HEK293 (cell line): ENCODE data around the gene THAP3.

Source experiments
- CTCF ChIA-PET: fragments of 350-600 bp; formaldehyde crosslinking; extraction: SDS; loops from one replicate; lab custom pipeline; 2021; ENCODE audit warnings: antibody characterized with exemption; lab: Yijun Ruan, JAX
- POLR2A ChIA-PET: fragments of 300-600 bp; formaldehyde crosslinking; extraction: SDS; loops from one replicate; lab custom pipeline; 2020; ENCODE audit warnings: antibody characterized with exemption, inconsistent platforms; lab: Yijun Ruan, JAX
- H3K27ac ChIP-seq: fragments of 200-500 bp; sonication (Bioruptor generic); 2 replicates; pipeline ENCODE4 v1.5.1; 2014; ENCODE audit warnings: low read depth, low read length, control low read depth, inconsistent platforms; ENCODE audit errors: extremely low read depth
- H3K36me3 ChIP-seq, 2 experiments: fragments of 200-500 bp in 1 of 2; sonication (Bioruptor generic) in 1 of 2; 1 replicate in 1 of 2; 2 replicates in 1 of 2; pipeline ENCODE4 v1.5.1; 2014 to 2017; ENCODE audit warnings: inconsistent platforms in 2 of 2, low read length in 2 of 2; ENCODE audit not compliant: control insufficient read depth in 2 of 2, insufficient read depth in 1 of 2
- H3K4me1 ChIP-seq: fragments of 200-500 bp; sonication (Bioruptor generic); 2 replicates; pipeline ENCODE4 v1.5.1; 2014; ENCODE audit warnings: mild to moderate bottlenecking, low read length, inconsistent platforms; ENCODE audit not compliant: control insufficient read depth, insufficient read depth
- H3K4me3 ChIP-seq: 2 replicates; pipeline ENCODE4 v1.5.1; 2011; ENCODE audit warnings: low read depth, mild to moderate bottlenecking, control low read depth, low read length, moderate library complexity
- H3K9me3 ChIP-seq: fragments of 200-500 bp; sonication (Bioruptor generic); 2 replicates; pipeline ENCODE4 v1.5.1; 2014; ENCODE audit warnings: low read depth, low read length, inconsistent platforms; ENCODE audit not compliant: control insufficient read depth, insufficient read depth
- GLIS1 ChIP-seq: fragments of 450-650 bp; formaldehyde crosslinking; IDR thresholded peaks from 2 replicates; pipeline ENCODE4 v1.5.1; 2016; ENCODE audit warnings: missing biosample characterization, missing genetic modification characterization
- ZEB2 ChIP-seq: fragments of 450-650 bp; formaldehyde crosslinking; IDR thresholded peaks from 2 replicates; pipeline ENCODE4 v1.5.1; 2016; ENCODE audit warnings: missing biosample characterization, missing genetic modification characterization
- ZFP69B ChIP-seq: fragments of 450-650 bp; formaldehyde crosslinking; IDR thresholded peaks from 2 replicates; pipeline ENCODE4 v1.5.1; 2016; ENCODE audit warnings: missing biosample characterization, missing genetic modification characterization
- ZIC2 ChIP-seq: fragments of 450-650 bp; formaldehyde crosslinking; IDR thresholded peaks from 2 replicates; pipeline ENCODE4 v1.5.1; 2016; ENCODE audit warnings: missing biosample characterization, missing genetic modification characterization
- ZNF132 ChIP-seq: fragments of 450-650 bp; formaldehyde crosslinking; IDR thresholded peaks from 2 replicates; pipeline ENCODE4 v1.5.1; 2017; ENCODE audit warnings: missing biosample characterization, missing genetic modification characterization, borderline replicate concordance
- ZNF211 ChIP-seq: fragments of 450-650 bp; formaldehyde crosslinking; IDR thresholded peaks from 2 replicates; pipeline ENCODE4 v1.5.1; 2016; ENCODE audit warnings: low read depth, missing biosample characterization, missing genetic modification characterization
- ZNF214 ChIP-seq: fragments of 450-650 bp; formaldehyde crosslinking; IDR thresholded peaks from 2 replicates; pipeline ENCODE4 v1.5.1; 2017; ENCODE audit warnings: missing biosample characterization, mild to moderate bottlenecking, missing genetic modification characterization, borderline replicate concordance
- ZNF292 ChIP-seq: fragments of 450-650 bp; formaldehyde crosslinking; IDR thresholded peaks from 2 replicates; pipeline ENCODE4 v1.5.1; 2016; ENCODE audit warnings: low read depth, missing biosample characterization, missing genetic modification characterization, borderline replicate concordance
- ZNF311 ChIP-seq: fragments of 450-650 bp; formaldehyde crosslinking; IDR thresholded peaks from 2 replicates; pipeline ENCODE4 v1.5.1; 2017; ENCODE audit warnings: missing biosample characterization, missing genetic modification characterization, borderline replicate concordance
- ZNF354C ChIP-seq: fragments of 450-650 bp; formaldehyde crosslinking; IDR thresholded peaks from 2 replicates; pipeline ENCODE4 v1.5.1; 2016; ENCODE audit warnings: missing biosample characterization, missing genetic modification characterization, low read depth, borderline replicate concordance
- ZNF423 ChIP-seq: fragments of 450-650 bp; formaldehyde crosslinking; IDR thresholded peaks from 2 replicates; pipeline ENCODE4 v1.5.1; 2016; ENCODE audit warnings: missing biosample characterization, missing genetic modification characterization
- ZNF521 ChIP-seq: fragments of 450-650 bp; formaldehyde crosslinking; IDR thresholded peaks from 2 replicates; pipeline ENCODE4 v1.5.1; 2017; ENCODE audit warnings: missing biosample characterization, mild to moderate bottlenecking, missing genetic modification characterization
- ZNF530 ChIP-seq: fragments of 450-650 bp; formaldehyde crosslinking; IDR thresholded peaks from 2 replicates; pipeline ENCODE4 v1.5.1; 2016; ENCODE audit warnings: low read depth, missing biosample characterization, missing genetic modification characterization
- ZNF544 ChIP-seq: fragments of 450-650 bp; formaldehyde crosslinking; IDR thresholded peaks from 2 replicates; pipeline ENCODE4 v1.5.0; 2017; ENCODE audit warnings: missing biosample characterization, missing genetic modification characterization
- ZNF600 ChIP-seq: fragments of 450-650 bp; formaldehyde crosslinking; IDR thresholded peaks from 2 replicates; pipeline ENCODE4 v1.5.1; 2016; ENCODE audit warnings: missing biosample characterization, missing genetic modification characterization
- ZNF654 ChIP-seq: fragments of 450-650 bp; formaldehyde crosslinking; IDR thresholded peaks from 2 replicates; pipeline ENCODE4 v1.5.1; 2016; ENCODE audit warnings: low read depth, missing biosample characterization, missing genetic modification characterization
- ZNF658 ChIP-seq: fragments of 450-650 bp; formaldehyde crosslinking; IDR thresholded peaks from 2 replicates; pipeline ENCODE4; 2016; ENCODE audit warnings: missing biosample characterization, missing genetic modification characterization
- ZNF664 ChIP-seq: fragments of 450-650 bp; formaldehyde crosslinking; IDR thresholded peaks from 2 replicates; pipeline ENCODE4 v1.5.1; 2016; ENCODE audit warnings: missing biosample characterization, missing genetic modification characterization
- ZNF670 ChIP-seq: fragments of 450-650 bp; formaldehyde crosslinking; IDR thresholded peaks from 2 replicates; pipeline ENCODE4 v1.5.1; 2016; ENCODE audit warnings: missing biosample characterization, missing genetic modification characterization, low read depth
- TF ChIP-seq, protein P1 (sequence below): fragments of 450-650 bp; formaldehyde crosslinking; IDR thresholded peaks from 2 replicates; pipeline ENCODE4 v1.5.1; 2016; ENCODE audit warnings: missing biosample characterization, missing genetic modification characterization
- TF ChIP-seq, protein P2 (sequence below): fragments of 450-650 bp; formaldehyde crosslinking; IDR thresholded peaks from 2 replicates; pipeline ENCODE4 v1.5.1; 2016; ENCODE audit warnings: missing biosample characterization, missing genetic modification characterization
- TF ChIP-seq, protein P3 (sequence below): fragments of 450-650 bp; formaldehyde crosslinking; IDR thresholded peaks from 2 replicates; pipeline ENCODE4 v1.5.1; 2016; ENCODE audit warnings: missing biosample characterization, missing genetic modification characterization
- TF ChIP-seq, protein P4 (sequence below): fragments of 450-650 bp; formaldehyde crosslinking; IDR thresholded peaks from 2 replicates; pipeline ENCODE4 v1.5.1; 2016; ENCODE audit warnings: missing biosample characterization, missing genetic modification characterization
- TF ChIP-seq, protein P5 (sequence below): fragments of 450-650 bp; formaldehyde crosslinking; IDR thresholded peaks from 2 replicates; pipeline ENCODE4 v1.5.1; 2016; ENCODE audit warnings: missing biosample characterization, missing genetic modification characterization

Gene THAP3

DNA sequence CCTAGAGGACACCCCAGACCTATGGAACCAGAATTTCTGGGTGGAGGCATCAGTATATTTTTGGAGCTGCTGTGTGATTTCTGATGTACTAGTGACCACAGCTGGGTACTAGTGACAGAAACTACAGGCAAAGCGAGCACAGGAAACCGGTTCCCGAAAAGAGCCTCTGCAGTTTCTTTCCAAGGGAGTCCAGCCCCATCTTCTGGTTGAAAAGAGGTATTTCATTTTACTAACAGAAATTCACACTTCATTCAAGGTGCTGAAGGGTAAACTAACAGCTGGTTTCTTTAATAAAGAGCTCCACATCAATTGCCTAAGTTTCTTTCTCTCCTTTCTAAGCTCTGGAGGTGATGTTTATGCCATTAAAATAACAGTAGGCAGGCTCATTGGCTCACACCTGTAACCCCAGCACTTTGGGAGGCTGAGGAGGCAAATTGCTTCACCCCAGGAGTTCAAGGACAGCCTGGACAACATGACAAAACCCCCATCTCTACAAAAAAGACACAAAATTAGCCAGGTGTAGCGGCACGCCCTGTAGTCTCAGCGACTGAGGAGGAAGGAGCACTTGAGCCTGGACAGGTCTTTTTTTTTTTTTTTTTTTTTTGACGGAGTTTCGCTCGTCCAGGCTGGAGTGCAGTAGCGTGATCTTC, 22.0 kb downstream of the THAP3 start:
- H3K27ac ChIP-seq, result no peak overlapping the region
- H3K4me1 ChIP-seq, result no peaks in the 10 kb centered on the region
- peak; percentile 75 for TF ChIP-seq ZNF654 (tag by site-specific recombination)
- TF ChIP-seq ZNF354C, result no peak
- no peak for TF ChIP-seq ZNF658 (tag by site-specific recombination)
- TF ChIP-seq ZNF292 (tag by site-specific recombination), result no peak
- TF ChIP-seq ZNF600 (tag by site-specific recombination), result no peak
- no peak for TF ChIP-seq ZNF521 (tag by site-specific recombination)
- TF ChIP-seq, protein P1, sequence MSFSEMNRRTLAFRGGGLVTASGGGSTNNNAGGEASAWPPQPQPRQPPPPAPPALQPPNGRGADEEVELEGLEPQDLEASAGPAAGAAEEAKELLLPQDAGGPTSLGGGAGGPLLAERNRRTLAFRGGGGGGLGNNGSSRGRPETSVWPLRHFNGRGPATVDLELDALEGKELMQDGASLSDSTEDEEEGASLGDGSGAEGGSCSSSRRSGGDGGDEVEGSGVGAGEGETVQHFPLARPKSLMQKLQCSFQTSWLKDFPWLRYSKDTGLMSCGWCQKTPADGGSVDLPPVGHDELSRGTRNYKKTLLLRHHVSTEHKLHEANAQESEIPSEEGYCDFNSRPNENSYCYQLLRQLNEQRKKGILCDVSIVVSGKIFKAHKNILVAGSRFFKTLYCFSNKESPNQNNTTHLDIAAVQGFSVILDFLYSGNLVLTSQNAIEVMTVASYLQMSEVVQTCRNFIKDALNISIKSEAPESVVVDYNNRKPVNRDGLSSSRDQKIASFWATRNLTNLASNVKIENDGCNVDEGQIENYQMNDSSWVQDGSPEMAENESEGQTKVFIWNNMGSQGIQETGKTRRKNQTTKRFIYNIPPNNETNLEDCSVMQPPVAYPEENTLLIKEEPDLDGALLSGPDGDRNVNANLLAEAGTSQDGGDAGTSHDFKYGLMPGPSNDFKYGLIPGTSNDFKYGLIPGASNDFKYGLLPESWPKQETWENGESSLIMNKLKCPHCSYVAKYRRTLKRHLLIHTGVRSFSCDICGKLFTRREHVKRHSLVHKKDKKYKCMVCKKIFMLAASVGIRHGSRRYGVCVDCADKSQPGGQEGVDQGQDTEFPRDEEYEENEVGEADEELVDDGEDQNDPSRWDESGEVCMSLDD, result no peak
- no peak for TF ChIP-seq ZIC2 (tag by site-specific recombination)
- no peak for TF ChIP-seq ZNF670
- no peak for TF ChIP-seq ZNF132 (tag by site-specific recombination)
- no peak for TF ChIP-seq ZNF530 (tag by site-specific recombination)
- TF ChIP-seq, protein P2, sequence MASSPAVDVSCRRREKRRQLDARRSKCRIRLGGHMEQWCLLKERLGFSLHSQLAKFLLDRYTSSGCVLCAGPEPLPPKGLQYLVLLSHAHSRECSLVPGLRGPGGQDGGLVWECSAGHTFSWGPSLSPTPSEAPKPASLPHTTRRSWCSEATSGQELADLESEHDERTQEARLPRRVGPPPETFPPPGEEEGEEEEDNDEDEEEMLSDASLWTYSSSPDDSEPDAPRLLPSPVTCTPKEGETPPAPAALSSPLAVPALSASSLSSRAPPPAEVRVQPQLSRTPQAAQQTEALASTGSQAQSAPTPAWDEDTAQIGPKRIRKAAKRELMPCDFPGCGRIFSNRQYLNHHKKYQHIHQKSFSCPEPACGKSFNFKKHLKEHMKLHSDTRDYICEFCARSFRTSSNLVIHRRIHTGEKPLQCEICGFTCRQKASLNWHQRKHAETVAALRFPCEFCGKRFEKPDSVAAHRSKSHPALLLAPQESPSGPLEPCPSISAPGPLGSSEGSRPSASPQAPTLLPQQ (tag by site-specific recombination), result no peak
- TF ChIP-seq ZNF311 (tag by site-specific recombination), result no peak
- TF ChIP-seq ZNF544 (tag by site-specific recombination), result no peak
- TF ChIP-seq, protein P3, sequence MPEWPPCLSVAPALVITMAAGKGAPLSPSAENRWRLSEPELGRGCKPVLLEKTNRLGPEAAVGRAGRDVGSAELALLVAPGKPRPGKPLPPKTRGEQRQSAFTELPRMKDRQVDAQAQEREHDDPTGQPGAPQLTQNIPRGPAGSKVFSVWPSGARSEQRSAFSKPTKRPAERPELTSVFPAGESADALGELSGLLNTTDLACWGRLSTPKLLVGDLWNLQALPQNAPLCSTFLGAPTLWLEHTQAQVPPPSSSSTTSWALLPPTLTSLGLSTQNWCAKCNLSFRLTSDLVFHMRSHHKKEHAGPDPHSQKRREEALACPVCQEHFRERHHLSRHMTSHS (tag by site-specific recombination), result no peak
- TF ChIP-seq ZFP69B, result no peak
- TF ChIP-seq, protein P4, sequence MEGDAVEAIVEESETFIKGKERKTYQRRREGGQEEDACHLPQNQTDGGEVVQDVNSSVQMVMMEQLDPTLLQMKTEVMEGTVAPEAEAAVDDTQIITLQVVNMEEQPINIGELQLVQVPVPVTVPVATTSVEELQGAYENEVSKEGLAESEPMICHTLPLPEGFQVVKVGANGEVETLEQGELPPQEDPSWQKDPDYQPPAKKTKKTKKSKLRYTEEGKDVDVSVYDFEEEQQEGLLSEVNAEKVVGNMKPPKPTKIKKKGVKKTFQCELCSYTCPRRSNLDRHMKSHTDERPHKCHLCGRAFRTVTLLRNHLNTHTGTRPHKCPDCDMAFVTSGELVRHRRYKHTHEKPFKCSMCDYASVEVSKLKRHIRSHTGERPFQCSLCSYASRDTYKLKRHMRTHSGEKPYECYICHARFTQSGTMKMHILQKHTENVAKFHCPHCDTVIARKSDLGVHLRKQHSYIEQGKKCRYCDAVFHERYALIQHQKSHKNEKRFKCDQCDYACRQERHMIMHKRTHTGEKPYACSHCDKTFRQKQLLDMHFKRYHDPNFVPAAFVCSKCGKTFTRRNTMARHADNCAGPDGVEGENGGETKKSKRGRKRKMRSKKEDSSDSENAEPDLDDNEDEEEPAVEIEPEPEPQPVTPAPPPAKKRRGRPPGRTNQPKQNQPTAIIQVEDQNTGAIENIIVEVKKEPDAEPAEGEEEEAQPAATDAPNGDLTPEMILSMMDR, result peak; percentile 41; the same call in 1 of the 2 replicates
- ChIA-PET CTCF (interaction anchor here (0.6 to 2.9 kb wide), 30 partner anchors 9 to 1007 kb away, joined by 3 to 14 read pairs (median 4); partner anchors contain the start of genes HES2, KLHL21 and NOL9), POLR2A (no interaction called here)
- peaks cover 0 to 65% of the 10 kb centered on the region in 2 experiments; a peak in 2 of 3 replicates for H3K36me3 ChIP-seq
- no peaks in the 10 kb centered on the region for H3K9me3 ChIP-seq
- H3K4me3 ChIP-seq, result no peak overlapping the region

DNA sequence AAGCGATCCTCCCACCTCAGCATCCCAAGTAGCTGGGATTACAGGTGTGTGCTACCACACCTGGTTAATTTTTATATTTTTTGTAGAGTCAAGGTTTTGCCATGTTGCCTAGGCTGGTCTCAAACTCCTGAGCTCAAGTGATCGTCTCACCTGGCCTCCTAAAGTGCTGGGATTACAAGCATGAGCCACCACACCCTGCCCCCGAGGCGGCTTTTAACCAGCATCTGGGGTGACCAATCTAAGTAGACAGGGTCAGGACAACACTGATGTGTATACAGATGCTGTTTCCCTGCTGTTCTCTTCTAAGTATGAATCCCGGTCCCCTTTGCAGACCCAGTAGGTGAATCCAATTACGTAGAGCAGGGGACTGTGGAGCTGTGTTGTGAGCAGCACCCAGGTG, 23.9 kb downstream of the THAP3 start:
- Histone ChIP-seq H3K4me3 (no peak overlapping the region), H3K4me1 (no peaks in the 10 kb centered on the region), H3K27ac (no peak overlapping the region), H3K9me3 (no peaks in the 10 kb centered on the region), H3K36me3 (peaks cover 0 to 67% of the 10 kb centered on the region in 2 experiments; a peak in 2 of 3 replicates)
- ChIA-PET CTCF (no interaction called here), POLR2A (no interaction called here)
- no peak for TF ChIP-seq ZEB2 (tag by site-specific recombination)
- TF ChIP-seq, protein P5, sequence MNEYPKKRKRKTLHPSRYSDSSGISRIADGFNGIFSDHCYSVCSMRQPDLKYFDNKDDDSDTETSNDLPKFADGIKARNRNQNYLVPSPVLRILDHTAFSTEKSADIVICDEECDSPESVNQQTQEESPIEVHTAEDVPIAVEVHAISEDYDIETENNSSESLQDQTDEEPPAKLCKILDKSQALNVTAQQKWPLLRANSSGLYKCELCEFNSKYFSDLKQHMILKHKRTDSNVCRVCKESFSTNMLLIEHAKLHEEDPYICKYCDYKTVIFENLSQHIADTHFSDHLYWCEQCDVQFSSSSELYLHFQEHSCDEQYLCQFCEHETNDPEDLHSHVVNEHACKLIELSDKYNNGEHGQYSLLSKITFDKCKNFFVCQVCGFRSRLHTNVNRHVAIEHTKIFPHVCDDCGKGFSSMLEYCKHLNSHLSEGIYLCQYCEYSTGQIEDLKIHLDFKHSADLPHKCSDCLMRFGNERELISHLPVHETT (tag by site-specific recombination), result no peak
- TF ChIP-seq, protein P1, result no peak
- TF ChIP-seq ZNF211 (tag by site-specific recombination), result no peak
- no peak for TF ChIP-seq ZNF423
- no peak for TF ChIP-seq GLIS1
- no peak for TF ChIP-seq ZNF214
- TF ChIP-seq ZNF544 (tag by site-specific recombination), result no peak
- TF ChIP-seq ZNF664 (tag by site-specific recombination), result no peak
- no peak for TF ChIP-seq ZNF311 (tag by site-specific recombination)
